HEK293 (cell line): ENCODE data around the gene MSRB1.

Experiments used
- GFI1B ChIP-seq: fragments of 450-650 bp; formaldehyde crosslinking; IDR thresholded peaks from 2 replicates; pipeline ENCODE4 v1.5.1; 2016; ENCODE audit warnings: missing biosample characterization, missing genetic modification characterization
- OVOL3 ChIP-seq: fragments of 450-650 bp; formaldehyde crosslinking; IDR thresholded peaks from 2 replicates; pipeline ENCODE4 v1.5.1; 2016; ENCODE audit warnings: missing biosample characterization, missing genetic modification characterization
- REST ChIP-seq: fragments of 450-650 bp; formaldehyde crosslinking; IDR thresholded peaks from 2 replicates; pipeline ENCODE4 v1.5.1; 2016; ENCODE audit warnings: missing biosample characterization, missing genetic modification characterization
- TCF7L2 ChIP-seq: IDR thresholded peaks from 2 replicates; pipeline ENCODE4 v1.6.1; 2011; ENCODE audit warnings: low read depth, mild to moderate bottlenecking, inconsistent platforms, low read length, moderate library complexity, borderline replicate concordance
- ZBTB44 ChIP-seq: fragments of 450-650 bp; IDR thresholded peaks from 2 replicates; pipeline ENCODE4 v1.5.1; 2018; ENCODE audit warnings: missing biosample characterization, mild to moderate bottlenecking, missing genetic modification characterization
- ZBTB8A ChIP-seq: fragments of 450-650 bp; formaldehyde crosslinking; IDR thresholded peaks from 2 replicates; pipeline ENCODE4 v1.5.1; 2016; ENCODE audit warnings: missing biosample characterization, missing genetic modification characterization
- ZNF175 ChIP-seq: fragments of 450-650 bp; formaldehyde crosslinking; IDR thresholded peaks from 2 replicates; pipeline ENCODE4 v1.5.1; 2016; ENCODE audit warnings: missing biosample characterization, missing genetic modification characterization
- ZNF629 ChIP-seq: fragments of 450-650 bp; formaldehyde crosslinking; IDR thresholded peaks from 2 replicates; pipeline ENCODE4 v1.5.1; 2017; ENCODE audit warnings: missing biosample characterization, missing genetic modification characterization
- ZNF777 ChIP-seq: fragments of 450-650 bp; formaldehyde crosslinking; IDR thresholded peaks from 2 replicates; pipeline ENCODE4 v1.5.1; 2017; ENCODE audit warnings: missing biosample characterization, missing genetic modification characterization, borderline replicate concordance
- TF ChIP-seq, protein P1 (sequence below): fragments of 450-650 bp; formaldehyde crosslinking; IDR thresholded peaks from 2 replicates; pipeline ENCODE4 v1.5.1; 2016; ENCODE audit warnings: missing biosample characterization, missing genetic modification characterization
- TF ChIP-seq, protein P2 (sequence below): fragments of 450-650 bp; formaldehyde crosslinking; IDR thresholded peaks from 2 replicates; pipeline ENCODE4 v1.5.1; 2016; ENCODE audit warnings: missing biosample characterization, missing genetic modification characterization, low read depth

DNA sequence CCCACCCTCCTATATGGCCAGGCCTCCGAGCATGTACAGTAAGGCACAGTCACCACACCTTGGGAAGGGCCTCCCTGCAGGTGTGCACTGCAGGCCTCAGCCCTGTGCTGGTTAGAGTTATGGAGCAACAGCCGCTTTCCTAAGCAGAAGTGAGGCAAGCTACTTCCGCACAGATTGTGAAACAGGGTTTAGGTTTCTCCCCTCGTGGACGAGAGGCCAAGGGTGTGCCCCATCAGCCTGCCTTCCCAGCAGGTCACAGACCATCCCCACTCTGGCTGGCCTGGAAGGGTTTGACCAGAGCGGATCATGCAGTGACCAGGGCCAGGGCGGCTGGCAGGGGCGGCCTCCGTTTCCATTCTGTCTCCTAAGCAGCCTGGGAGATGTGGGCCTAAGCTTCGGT, 4.7 kb downstream of the MSRB1 start:
- no peak for TF ChIP-seq ZBTB44
- no peak for TF ChIP-seq ZBTB8A
- TF ChIP-seq, protein P1, sequence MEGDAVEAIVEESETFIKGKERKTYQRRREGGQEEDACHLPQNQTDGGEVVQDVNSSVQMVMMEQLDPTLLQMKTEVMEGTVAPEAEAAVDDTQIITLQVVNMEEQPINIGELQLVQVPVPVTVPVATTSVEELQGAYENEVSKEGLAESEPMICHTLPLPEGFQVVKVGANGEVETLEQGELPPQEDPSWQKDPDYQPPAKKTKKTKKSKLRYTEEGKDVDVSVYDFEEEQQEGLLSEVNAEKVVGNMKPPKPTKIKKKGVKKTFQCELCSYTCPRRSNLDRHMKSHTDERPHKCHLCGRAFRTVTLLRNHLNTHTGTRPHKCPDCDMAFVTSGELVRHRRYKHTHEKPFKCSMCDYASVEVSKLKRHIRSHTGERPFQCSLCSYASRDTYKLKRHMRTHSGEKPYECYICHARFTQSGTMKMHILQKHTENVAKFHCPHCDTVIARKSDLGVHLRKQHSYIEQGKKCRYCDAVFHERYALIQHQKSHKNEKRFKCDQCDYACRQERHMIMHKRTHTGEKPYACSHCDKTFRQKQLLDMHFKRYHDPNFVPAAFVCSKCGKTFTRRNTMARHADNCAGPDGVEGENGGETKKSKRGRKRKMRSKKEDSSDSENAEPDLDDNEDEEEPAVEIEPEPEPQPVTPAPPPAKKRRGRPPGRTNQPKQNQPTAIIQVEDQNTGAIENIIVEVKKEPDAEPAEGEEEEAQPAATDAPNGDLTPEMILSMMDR (tag by site-specific recombination): no peak
- no peak for TF ChIP-seq REST (tag by site-specific recombination)
- TF ChIP-seq GFI1B (tag by site-specific recombination): no peak
- TF ChIP-seq ZNF629 (tag by site-specific recombination): no peak
- TF ChIP-seq OVOL3 (tag by site-specific recombination): no peak
- TF ChIP-seq, protein P2, sequence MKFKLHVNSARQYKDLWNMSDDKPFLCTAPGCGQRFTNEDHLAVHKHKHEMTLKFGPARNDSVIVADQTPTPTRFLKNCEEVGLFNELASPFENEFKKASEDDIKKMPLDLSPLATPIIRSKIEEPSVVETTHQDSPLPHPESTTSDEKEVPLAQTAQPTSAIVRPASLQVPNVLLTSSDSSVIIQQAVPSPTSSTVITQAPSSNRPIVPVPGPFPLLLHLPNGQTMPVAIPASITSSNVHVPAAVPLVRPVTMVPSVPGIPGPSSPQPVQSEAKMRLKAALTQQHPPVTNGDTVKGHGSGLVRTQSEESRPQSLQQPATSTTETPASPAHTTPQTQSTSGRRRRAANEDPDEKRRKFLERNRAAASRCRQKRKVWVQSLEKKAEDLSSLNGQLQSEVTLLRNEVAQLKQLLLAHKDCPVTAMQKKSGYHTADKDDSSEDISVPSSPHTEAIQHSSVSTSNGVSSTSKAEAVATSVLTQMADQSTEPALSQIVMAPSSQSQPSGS: no peak
- no peak for TF ChIP-seq TCF7L2
- no peak for TF ChIP-seq ZNF777 (tag by site-specific recombination)
- no peak for TF ChIP-seq ZNF175 (tag by site-specific recombination)
